GM21515 (cell line): ENCODE measurements around the gene TEX54.
"Not testable (repeated sequence)": the region's sequence is repeated elsewhere in the genome, so short reads cannot be mapped to it uniquely, and the experiment has no call there.

Source experiments
- ATAC-seq: cut with Tn5 transposase; IDR thresholded peaks from one replicate; pipeline ENCODE4 v1.9.1; 2021; ENCODE audit not compliant: unreplicated experiment

TEX54 gene

GRCh38 chr11:62832336-62833234 lies at the start of gene TEX54:
Gene TEX54 (minus strand): TSS chr11:62832841.
- peak; percentile 17 for ATAC-seq

- ATAC-seq: no peak
Measured at GRCh38 chr11:62882431-62882749, 49.7 kb upstream of the TEX54 start.

GRCh38 chr11:62881579-62882430 lies 49.2 kb upstream of the TEX54 start:
- peak; percentile 39 for ATAC-seq

- ATAC-seq: peak; percentile 58
Measured at GRCh38 chr11:62880803-62881578, 48.4 kb upstream of the TEX54 start, which contains the start of gene SLC3A2. Gene SLC3A2 (plus strand): TSS chr11:62880896. CDS start chr11:62881024, 128 bp downstream.

GRCh38 chr11:62880231-62880802 lies 47.7 kb upstream of the TEX54 start:
- peak; percentile 22 for ATAC-seq

GRCh38 chr11:62879235-62879978 lies 46.8 kb upstream of the TEX54 start:
- ATAC-seq: no peak

- no peak for ATAC-seq
Measured at GRCh38 chr11:62876712-62877111, 44.1 kb upstream of the TEX54 start.

- no peak for ATAC-seq
Measured at GRCh38 chr11:62875698-62876478, 43.2 kb upstream of the TEX54 start.

GRCh38 chr11:62874851-62875250 lies 42.2 kb upstream of the TEX54 start:
- ATAC-seq: no peak

GRCh38 chr11:62865635-62866034 lies 33.0 kb upstream of the TEX54 start:
- no peak for ATAC-seq

- ATAC-seq: no peak
Measured at GRCh38 chr11:62863687-62864335, 31.2 kb upstream of the TEX54 start.

- ATAC-seq: not testable (repeated sequence)
Measured at GRCh38 chr11:62861564-62862192, 29.0 kb upstream of the TEX54 start.

- ATAC-seq: no peak
Measured at GRCh38 chr11:62860835-62861563, 28.4 kb upstream of the TEX54 start.

GRCh38 chr11:62859281-62859703 lies 26.7 kb upstream of the TEX54 start:
- ATAC-seq: not testable (repeated sequence)

GRCh38 chr11:62858201-62858600 lies 25.6 kb upstream of the TEX54 start:
- no peak for ATAC-seq

- ATAC-seq: no peak
Measured at GRCh38 chr11:62857541-62857982, 24.9 kb upstream of the TEX54 start.

GRCh38 chr11:62856333-62856895 lies 23.8 kb upstream of the TEX54 start:
- no peak for ATAC-seq
